Astrocyte of the spinal cord (primary cell): ENCODE results near the gene HUNK.

Source experiments
- DNase-seq: peaks from one replicate; pipeline ENCODE4 v3.0.0; 2011; ENCODE audit warnings: low read depth, low spot score
- H3K4me3 ChIP-seq: 2 replicates; pipeline ENCODE4 v1.5.1; 2011; ENCODE audit warnings: low read depth, mild to moderate bottlenecking, low read length, moderate library complexity
- CTCF ChIP-seq: IDR thresholded peaks from 2 replicates; pipeline ENCODE4 v1.5.1; 2012; ENCODE audit warnings: low read depth, mild to moderate bottlenecking, low read length, inconsistent platforms
- in situ Hi-C: cut with HindIII; loops from 2 replicates; pipeline ENCODE4 v1.10.0; 2017; ENCODE audit warnings: low sequenced_read_pairs

HUNK gene

GRCh38 chr21:31900121-31900895, 27.5 kb downstream of the HUNK start:
- TF ChIP-seq CTCF: no peak
- in situ Hi-C loops: no loop called here
- no peak for DNase-seq
- H3K4me3 ChIP-seq: no peak overlapping the region

GRCh38 chr21:31901315-31901714, 28.5 kb downstream of the HUNK start:
- H3K4me3 ChIP-seq: no peak overlapping the region
- no peak for DNase-seq
- TF ChIP-seq CTCF: no peak
- in situ Hi-C loops: no loop called here

GRCh38 chr21:31902438-31902837, 29.6 kb downstream of the HUNK start:
- TF ChIP-seq CTCF: no peak
- in situ Hi-C loops: no loop called here
- H3K4me3 ChIP-seq: no peak overlapping the region
- no peak for DNase-seq

- no peak for TF ChIP-seq CTCF
- H3K4me3 ChIP-seq: no peak overlapping the region
- in situ Hi-C loops: no loop called here
- no peak for DNase-seq
Observed at GRCh38 chr21:31903896-31904295, 31.1 kb downstream of the HUNK start.

GRCh38 chr21:31905503-31906451, 33.0 kb downstream of the HUNK start:
- DNase-seq: peak; percentile 18
- H3K4me3 ChIP-seq: no peak overlapping the region
- TF ChIP-seq CTCF: no peak
- in situ Hi-C loops: no loop called here

GRCh38 chr21:31908106-31909031, 35.5 kb downstream of the HUNK start:
- no peak for TF ChIP-seq CTCF
- in situ Hi-C loops: no loop called here
- peak; percentile 19 for DNase-seq
- no peak overlapping the region for H3K4me3 ChIP-seq
